K562 (cell line): Measurements from ENCODE around the gene STAT6. TPM values are rescaled to one million over a fixed set of nuclear protein-coding genes. Genes with fewer than 3 reads are reported as not detected.
A peak's percentile ranks its signal among the peaks of the same experiment; 100 is the strongest.

Source experiments
- CXXC5 ChIP-seq: fragments of 250-450 bp; sonication (Bioruptor Pico); IDR thresholded peaks from 2 replicates; pipeline ENCODE4 v1.8.0; 2022; ENCODE audit warnings: inconsistent platforms, mild to moderate bottlenecking, moderate library complexity
- DEAF1 ChIP-seq: fragments of 450-650 bp; formaldehyde crosslinking; IDR thresholded peaks from 2 replicates; pipeline ENCODE4 v1.4.0; 2020; ENCODE audit warnings: mild to moderate bottlenecking, moderate library complexity
- ETV5 ChIP-seq: sonication (generic); formaldehyde crosslinking; IDR thresholded peaks from 2 replicates; pipeline ENCODE4 v1.4.0; 2020; ENCODE audit warnings: low read depth, mild to moderate bottlenecking, missing genetic modification reagents
- GTF2E2 ChIP-seq: fragments of 200-800 bp; sonication (Bioruptor generic); IDR thresholded peaks from 2 replicates; pipeline ENCODE4 v1.6.1; 2016; ENCODE audit warnings: missing genetic modification characterization, missing compliant biosample characterization
- JUND ChIP-seq, 2 experiments: IDR thresholded peaks; 2 replicates in 1 of 2; 3 replicates in 1 of 2; pipeline ENCODE4 v1.6.1; 2011; ENCODE audit warnings: borderline replicate concordance in 2 of 2, low read depth in 2 of 2, low read length in 2 of 2, improper control_type of control experiment in 1 of 2, missing biosample characterization in 1 of 2, missing genetic modification characterization in 1 of 2, missing genetic modification reagents in 1 of 2
- NFE2 ChIP-seq: IDR thresholded peaks from 2 replicates; pipeline ENCODE4 v1.6.1; 2014; ENCODE audit warnings: antibody characterized with exemption, low read depth
- RAD21 ChIP-seq, 2 experiments: fragments of 250-450 bp in 1 of 2; fragments of 450-650 bp in 1 of 2; sonication (Bioruptor Pico) in 1 of 2; formaldehyde crosslinking in 1 of 2; IDR thresholded peaks in 1 of 2; conservative IDR thresholded peaks in 1 of 2; 2 replicates each; pipeline versions ENCODE4 v1.4.0 to v1.8.0; 2020 to 2022; ENCODE audit warnings: mild to moderate bottlenecking in 2 of 2, moderate library complexity in 1 of 2
- RCOR1 ChIP-seq, 2 experiments: IDR thresholded peaks; 2 replicates each; pipeline ENCODE4 v1.6.1; 2012; ENCODE audit warnings: low read depth in 2 of 2, low read length in 2 of 2, borderline replicate concordance in 1 of 2, improper control_type of control experiment in 1 of 2
- SMC3 ChIP-seq: conservative IDR thresholded peaks from 2 replicates; pipeline ENCODE4 v1.6.1; 2011; ENCODE audit warnings: low read depth, low read length, improper control_type of control experiment; ENCODE audit not compliant: insufficient read depth
- SRF ChIP-seq, 2 experiments: fragments of 250-450, 450-650 bp in 1 of 2; sonication (Bioruptor Pico) in 1 of 2; sonication (generic) in 1 of 2; formaldehyde crosslinking; IDR thresholded peaks; 2 replicates each; pipeline versions ENCODE4 v1.5.0 to v1.5.1; 2020 to 2022; ENCODE audit warnings: mild to moderate bottlenecking in 1 of 2, missing genetic modification reagents in 1 of 2
- STAG1 ChIP-seq: sonication (generic); formaldehyde crosslinking; IDR thresholded peaks from 2 replicates; pipeline ENCODE4 v1.5.0; 2020; ENCODE audit warnings: missing genetic modification reagents, borderline replicate concordance
- TBL1XR1 ChIP-seq, 2 experiments: IDR thresholded peaks; 2 replicates each; pipeline ENCODE4 v1.6.1; 2012; ENCODE audit warnings: improper control_type of control experiment in 2 of 2, low read length in 2 of 2, mild to moderate bottlenecking in 1 of 2
- VEZF1 ChIP-seq: fragments of 200-800 bp; sonication (Bioruptor generic); IDR thresholded peaks from 2 replicates; pipeline ENCODE4 v1.6.1; 2017; ENCODE audit warnings: missing genetic modification characterization, missing compliant biosample characterization
- ZNF24 ChIP-seq: fragments of 450-650 bp; IDR thresholded peaks from 2 replicates; pipeline ENCODE4 v1.6.1; 2016
- polyA plus RNA-seq, 8 experiments: library from polyadenylated mRNA; depleted of rRNA in 4 of 8; stranded (reverse) in 5 of 8; unstranded in 3 of 8; fragments of >200 nt; fragmentation: Nextera tagmentation in 2 of 8; fragmentation: Illumina TruSeq in 1 of 8; extraction: Ambion mirVana in 2 of 8; extraction: Trizol in 1 of 8; gene quantifications; 2 replicates each; pipeline versions ENCODE4 v1.2.1 to v1.2.3, GENCODE V29; 2011 to 2014; ENCODE audit warnings: inconsistent platforms in 1 of 8, missing spikeins in 1 of 8
- total RNA-seq, 7 experiments: library from RNA; depleted of rRNA in 6 of 7; stranded (reverse); fragments of >200 nt in 6 of 7; fragmentation: Illumina TruSeq in 2 of 7; extraction: Trizol in 2 of 7; gene quantifications; 2 replicates each; pipeline versions ENCODE4 v1.2.1 to v1.2.3, GENCODE V29; 2011 to 2021; ENCODE audit warnings: low replicate concordance in 1 of 7
- TF ChIP-seq, protein P1 (sequence below): sonication (generic); formaldehyde crosslinking; IDR thresholded peaks from 2 replicates; pipeline ENCODE4 v1.8.0; 2022; ENCODE audit warnings: missing genetic modification reagents, mild to moderate bottlenecking, moderate library complexity, borderline replicate concordance
- TF ChIP-seq, protein P2 (sequence below), 3 experiments: IDR thresholded peaks in 2 of 3; conservative IDR thresholded peaks in 1 of 3; 2 replicates each; pipeline ENCODE4 v1.5.1; 2011 to 2012; ENCODE audit warnings: low read length in 3 of 3, mild to moderate bottlenecking in 3 of 3, control low read depth in 2 of 3, improper control_type of control experiment in 1 of 3, inconsistent platforms in 1 of 3, low read depth in 1 of 3, mixed read lengths in 1 of 3, moderate library complexity in 1 of 3; ENCODE audit not compliant: insufficient read depth in 2 of 3

The STAT6 gene
- total and polyA plus RNA-seq, 9 of the 15 experiments (the other 6 are each of a cell fraction or from before 2014, with no cell fraction given): 2.4 to 49.5 (median 26.5) TPM

GRCh38 chr12:57069523-57069922 lies 41.6 kb downstream of the STAT6 start (continued):
- TF ChIP-seq, protein P1, sequence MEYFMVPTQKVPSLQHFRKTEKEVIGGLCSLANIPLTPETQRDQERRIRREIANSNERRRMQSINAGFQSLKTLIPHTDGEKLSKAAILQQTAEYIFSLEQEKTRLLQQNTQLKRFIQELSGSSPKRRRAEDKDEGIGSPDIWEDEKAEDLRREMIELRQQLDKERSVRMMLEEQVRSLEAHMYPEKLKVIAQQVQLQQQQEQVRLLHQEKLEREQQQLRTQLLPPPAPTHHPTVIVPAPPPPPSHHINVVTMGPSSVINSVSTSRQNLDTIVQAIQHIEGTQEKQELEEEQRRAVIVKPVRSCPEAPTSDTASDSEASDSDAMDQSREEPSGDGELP: no peak
- TF ChIP-seq ZNF24 (no peak), VEZF1 (CRISPR knock-in tag) (peak; percentile 54), GTF2E2 (no peak), NFE2 (peak; percentile 61; the same call in 1 of the 2 replicates), RAD21 (CRISPR knock-in tag; conservative IDR thresholded peaks at IDR 0.05 in 1 of 2, IDR thresholded peaks at IDR 0.05 in 1 of 2) (peak; percentile 97 to 99), SRF (CRISPR knock-in tag; IDR thresholded peaks at IDR 0.05) (no peak), CXXC5 (0 out of 2 replicates have a peak, but pooled peaks have one; percentile 19), STAG1 (CRISPR knock-in tag) (peak; percentile 47; the same call in 1 of the 2 replicates), TBL1XR1 (IDR thresholded peaks at IDR 0.05; ENCODE audit: low read length in 2 of 2) (peak in 1 of 2 experiments; percentile 48; a peak in 1 of 4 replicates), ETV5 (no peak), DEAF1 (peak; percentile 98), SMC3 (peak; percentile 97), JUND (IDR thresholded peaks at IDR 0.05; ENCODE audit: borderline replicate concordance, low read depth, low read length) (peak; percentile 56), JUND (tag; IDR thresholded peaks at IDR 0.05; ENCODE audit: borderline replicate concordance, low read depth, low read length) (peak; percentile 23; the same call in 1 of the 3 replicates), RCOR1 (IDR thresholded peaks at IDR 0.05; ENCODE audit: borderline replicate concordance in 1 of 2, low read depth in 2 of 2, low read length in 2 of 2) (0 out of 4 replicates have a peak, but pooled peaks of 1 of the 2 experiments have one; percentile 11)
- TF ChIP-seq, protein P2, sequence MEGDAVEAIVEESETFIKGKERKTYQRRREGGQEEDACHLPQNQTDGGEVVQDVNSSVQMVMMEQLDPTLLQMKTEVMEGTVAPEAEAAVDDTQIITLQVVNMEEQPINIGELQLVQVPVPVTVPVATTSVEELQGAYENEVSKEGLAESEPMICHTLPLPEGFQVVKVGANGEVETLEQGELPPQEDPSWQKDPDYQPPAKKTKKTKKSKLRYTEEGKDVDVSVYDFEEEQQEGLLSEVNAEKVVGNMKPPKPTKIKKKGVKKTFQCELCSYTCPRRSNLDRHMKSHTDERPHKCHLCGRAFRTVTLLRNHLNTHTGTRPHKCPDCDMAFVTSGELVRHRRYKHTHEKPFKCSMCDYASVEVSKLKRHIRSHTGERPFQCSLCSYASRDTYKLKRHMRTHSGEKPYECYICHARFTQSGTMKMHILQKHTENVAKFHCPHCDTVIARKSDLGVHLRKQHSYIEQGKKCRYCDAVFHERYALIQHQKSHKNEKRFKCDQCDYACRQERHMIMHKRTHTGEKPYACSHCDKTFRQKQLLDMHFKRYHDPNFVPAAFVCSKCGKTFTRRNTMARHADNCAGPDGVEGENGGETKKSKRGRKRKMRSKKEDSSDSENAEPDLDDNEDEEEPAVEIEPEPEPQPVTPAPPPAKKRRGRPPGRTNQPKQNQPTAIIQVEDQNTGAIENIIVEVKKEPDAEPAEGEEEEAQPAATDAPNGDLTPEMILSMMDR (IDR thresholded peaks at IDR 0.05 in 2 of 3, conservative IDR thresholded peaks at IDR 0.05 in 1 of 3; ENCODE audit: insufficient read depth in 2 of 3, low read depth in 1 of 3, low read length in 3 of 3): peak; percentile 83 to 93 (median 85)
